ACC112 (cell line): ENCODE results near the gene PAAF1.
A peak's percentile ranks its signal among the peaks of the same experiment; 100 is the strongest.

Experiments
- H2AFZ ChIP-seq: fragments of 200-600 bp; sonication (generic); one replicate; pipeline ENCODE4 v1.6.0; 2017; ENCODE audit warnings: antibody characterized with exemption, low read length; ENCODE audit not compliant: unreplicated experiment
- H3K27ac ChIP-seq: fragments of 200-600 bp; sonication (generic); 2 replicates; pipeline ENCODE4 v1.5.1; 2014; ENCODE audit warnings: low read depth, mild to moderate bottlenecking, antibody characterized with exemption, low read length, moderate library complexity
- H3K27me3 ChIP-seq: fragments of 200-600 bp; sonication (generic); 2 replicates; pipeline ENCODE4 v1.6.1; 2014; ENCODE audit warnings: mild to moderate bottlenecking, antibody characterized with exemption, low read length, moderate library complexity, mixed read lengths; ENCODE audit not compliant: insufficient read depth
- H3K36me3 ChIP-seq: fragments of 200-600 bp; sonication (generic); 2 replicates; pipeline ENCODE4 v1.6.1; 2016; ENCODE audit warnings: mild to moderate bottlenecking, antibody characterized with exemption, low read length, moderate library complexity, mixed read lengths; ENCODE audit not compliant: insufficient read depth
- H3K4me1 ChIP-seq: fragments of 200-600 bp; sonication (generic); one replicate; pipeline ENCODE4 v1.6.1; 2016; ENCODE audit warnings: low read length, mixed read lengths; ENCODE audit not compliant: insufficient read depth, unreplicated experiment, control insufficient read depth
- H3K4me3 ChIP-seq: fragments of 200-600 bp; sonication (generic); 2 replicates; pipeline ENCODE4 v1.5.1; 2014; ENCODE audit warnings: mild to moderate bottlenecking, low read depth, low read length
- H3K79me2 ChIP-seq: fragments of 200-600 bp; sonication (generic); one replicate; pipeline ENCODE4 v1.6.0; 2016; ENCODE audit warnings: low read length; ENCODE audit not compliant: control insufficient read depth, unreplicated experiment, insufficient read depth

The PAAF1 gene

DNA sequence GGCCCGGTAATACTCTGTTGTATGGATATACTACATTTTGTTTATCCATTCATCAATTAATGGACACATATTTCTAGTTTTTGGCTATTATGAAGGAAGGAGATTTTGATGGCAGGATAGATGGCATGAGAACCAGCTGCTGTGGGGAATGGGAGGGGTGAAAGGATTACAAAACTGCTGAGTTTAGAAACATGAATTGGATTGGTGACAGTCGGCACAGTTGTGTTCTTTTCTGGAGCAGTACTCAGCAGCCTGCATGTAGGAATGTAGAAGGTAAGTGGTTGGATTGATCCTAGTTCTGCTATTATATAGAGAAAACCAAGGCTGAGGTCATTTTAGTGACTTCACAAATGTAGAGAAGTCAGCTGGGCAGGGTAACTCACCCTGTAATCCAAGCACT lies 7.1 kb downstream of the PAAF1 start:
- H3K4me1 ChIP-seq, result peaks cover 2% of the 10 kb centered on the region
- H2AFZ ChIP-seq, result no peak overlapping the region
- no peaks in the 10 kb centered on the region for H3K79me2 ChIP-seq
- H3K36me3 ChIP-seq, result no peaks in the 10 kb centered on the region
- H3K27ac ChIP-seq, result no peak overlapping the region
- no peak overlapping the region for H3K4me3 ChIP-seq
- H3K27me3 ChIP-seq, result no peaks in the 10 kb centered on the region

- Histone ChIP-seq H3K27ac (no peak overlapping the region), H3K36me3 (no peaks in the 10 kb centered on the region; the same call in 1 of the 2 replicates), H3K27me3 (no peaks in the 10 kb centered on the region), H2AFZ (no peak overlapping the region), H3K4me3 (no peak overlapping the region), H3K4me1 (peaks cover 6% of the 10 kb centered on the region), H3K79me2 (no peaks in the 10 kb centered on the region)
Measured at GRCh38 chr11:73888244-73888643, 11.4 kb downstream of the PAAF1 start.

DNA sequence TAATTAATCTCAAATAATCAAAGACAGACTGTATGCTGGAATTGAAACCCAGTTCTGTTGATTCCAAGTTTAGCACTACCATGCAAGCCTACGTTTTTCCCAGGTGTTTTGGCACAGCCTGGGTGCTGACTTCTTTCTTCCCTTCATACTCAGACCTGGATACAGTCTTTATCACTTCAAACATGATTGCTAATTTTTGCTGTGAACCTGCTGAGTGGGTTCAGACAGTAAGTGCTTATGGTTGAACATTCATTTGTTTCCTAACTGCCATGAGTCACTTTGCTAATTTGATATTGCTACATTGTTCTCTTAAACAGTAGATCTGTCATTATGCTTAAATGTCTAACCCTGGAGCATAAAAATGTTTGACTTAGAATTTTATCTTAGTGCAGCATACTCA lies 12.2 kb downstream of the PAAF1 start:
- Histone ChIP-seq H3K79me2 (no peaks in the 10 kb centered on the region), H3K4me3 (no peak overlapping the region), H3K4me1 (peaks cover 6% of the 10 kb centered on the region), H3K36me3 (no peaks in the 10 kb centered on the region; the same call in 1 of the 2 replicates), H2AFZ (no peak overlapping the region), H3K27ac (no peak overlapping the region), H3K27me3 (no peaks in the 10 kb centered on the region)

DNA sequence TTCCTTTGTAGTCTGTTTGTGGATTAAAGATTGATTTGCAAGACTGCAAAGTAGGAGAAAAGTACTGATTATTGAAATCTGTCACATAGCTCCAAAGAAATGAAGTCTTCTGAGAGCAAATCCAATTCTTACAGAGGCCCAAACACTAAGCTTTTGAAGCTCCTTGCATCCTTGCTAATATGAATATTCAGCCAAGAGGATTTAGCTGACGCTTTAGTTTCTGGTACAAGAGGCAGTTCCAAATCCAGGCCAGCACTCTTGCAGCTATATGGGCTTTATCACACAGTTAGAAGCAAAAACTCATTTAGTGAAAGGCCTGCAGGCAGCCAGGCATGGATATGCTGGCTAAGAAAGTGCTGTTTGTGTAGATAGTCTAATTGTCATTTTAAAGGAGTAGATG lies 12.7 kb downstream of the PAAF1 start:
- no peak overlapping the region for H3K4me3 ChIP-seq
- H3K4me1 ChIP-seq, result peaks cover 6% of the 10 kb centered on the region
- no peaks in the 10 kb centered on the region; the same call in 1 of the 2 replicates for H3K36me3 ChIP-seq
- no peak overlapping the region for H2AFZ ChIP-seq
- no peaks in the 10 kb centered on the region for H3K79me2 ChIP-seq
- H3K27me3 ChIP-seq, result no peaks in the 10 kb centered on the region
- no peak overlapping the region for H3K27ac ChIP-seq

DNA sequence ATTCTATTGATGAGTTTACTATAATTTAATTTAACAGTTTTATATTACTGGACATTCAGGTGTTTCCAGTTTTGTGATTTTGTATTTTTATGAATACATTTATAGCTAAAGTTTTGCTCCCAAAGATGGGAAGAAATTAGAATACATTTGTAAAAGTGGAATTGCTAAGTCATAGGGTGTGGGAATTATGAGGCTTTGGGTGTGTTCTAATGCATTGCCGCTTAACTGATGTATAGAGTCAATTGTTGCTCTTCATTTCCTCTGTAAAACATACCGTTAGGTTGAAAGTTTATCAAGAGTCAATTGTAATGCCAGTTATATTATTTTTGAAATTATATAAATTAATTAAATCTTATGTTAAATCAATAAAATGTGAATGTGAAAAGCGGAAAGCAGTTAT lies 16.2 kb downstream of the PAAF1 start:
- H3K4me1 ChIP-seq, result peaks cover 15% of the 10 kb centered on the region
- H3K27ac ChIP-seq, result no peak overlapping the region
- H3K36me3 ChIP-seq, result no peaks in the 10 kb centered on the region; the same call in 1 of the 2 replicates
- H3K27me3 ChIP-seq, result no peaks in the 10 kb centered on the region
- H2AFZ ChIP-seq, result no peak overlapping the region
- H3K4me3 ChIP-seq, result no peak overlapping the region
- no peaks in the 10 kb centered on the region for H3K79me2 ChIP-seq

DNA sequence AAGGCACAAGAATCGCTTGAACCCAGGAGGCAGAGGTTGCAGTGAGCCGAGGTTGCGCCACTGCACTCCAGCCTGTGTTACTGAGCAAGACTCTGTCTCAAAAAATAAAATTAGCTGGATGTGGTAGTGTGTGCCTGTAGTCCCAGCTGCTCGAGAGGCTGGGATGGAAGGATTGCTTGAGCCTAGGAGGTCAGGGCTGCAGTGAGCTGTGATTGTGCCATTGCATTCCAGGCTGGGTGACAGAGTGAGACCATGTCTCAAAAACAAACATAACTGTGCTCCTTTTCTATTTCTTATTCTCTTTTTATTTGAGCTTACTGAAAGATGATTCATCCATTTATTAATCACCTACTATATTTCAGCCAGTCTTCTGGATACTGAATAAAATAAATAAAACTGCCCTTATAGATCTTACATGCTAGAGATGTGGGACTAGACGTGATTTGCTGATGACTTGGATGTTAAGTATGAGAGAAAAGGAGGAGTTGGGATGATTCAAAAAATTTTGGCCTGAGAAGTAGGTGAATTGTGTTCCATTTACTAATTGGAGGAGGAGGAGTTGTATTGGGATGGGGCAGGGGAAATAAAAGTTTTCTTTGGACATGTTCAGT lies 18.0 kb downstream of the PAAF1 start:
- H3K36me3 ChIP-seq, result peaks cover 7% of the 10 kb centered on the region
- H3K4me3 ChIP-seq, result no peak overlapping the region
- H3K27ac ChIP-seq, result peak overlapping the region; percentile 55
- H3K4me1 ChIP-seq, result peaks cover 9% of the 10 kb centered on the region
- no peaks in the 10 kb centered on the region for H3K79me2 ChIP-seq
- H2AFZ ChIP-seq, result no peak overlapping the region
- no peaks in the 10 kb centered on the region for H3K27me3 ChIP-seq

GRCh38 chr11:73902303-73902702 lies 25.5 kb downstream of the PAAF1 start:
- Histone ChIP-seq H3K4me1 (peaks cover 5% of the 10 kb centered on the region), H3K27ac (no peak overlapping the region), H2AFZ (no peak overlapping the region), H3K79me2 (no peaks in the 10 kb centered on the region), H3K27me3 (no peaks in the 10 kb centered on the region), H3K4me3 (no peak overlapping the region), H3K36me3 (peaks cover 12% of the 10 kb centered on the region; the same call in 1 of the 2 replicates)

DNA sequence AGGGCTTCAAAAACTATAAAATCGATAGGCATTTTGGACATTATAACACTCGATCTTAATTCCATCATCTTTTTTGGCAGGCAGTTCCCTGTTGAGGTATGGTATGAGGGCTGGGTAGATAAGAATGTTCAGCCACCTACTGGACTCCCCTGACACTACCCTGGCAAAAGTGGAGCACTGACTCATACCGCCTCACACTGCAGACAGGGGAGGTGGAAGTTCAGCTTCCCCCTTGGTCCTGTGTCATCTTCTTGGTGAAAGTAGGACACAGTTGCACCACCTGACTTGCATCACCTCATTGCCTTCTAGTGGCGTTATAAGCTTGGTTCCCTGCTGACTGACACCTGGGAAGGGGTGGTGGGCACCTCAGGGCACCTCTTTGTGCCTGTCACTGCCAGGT lies 30.4 kb downstream of the PAAF1 start:
- no peak overlapping the region for H2AFZ ChIP-seq

GRCh38 chr11:73912026-73912425 lies 35.2 kb downstream of the PAAF1 start:
- H3K36me3 ChIP-seq, result peaks cover 12% of the 10 kb centered on the region; the same call in 1 of the 2 replicates
- no peaks in the 10 kb centered on the region for H3K79me2 ChIP-seq
- no peak overlapping the region for H3K4me3 ChIP-seq

More for the DNA sequence above, 30.4 kb downstream of the PAAF1 start:
- Histone ChIP-seq H3K27ac (no peak overlapping the region), H3K36me3 (no peaks in the 10 kb centered on the region), H3K79me2 (no peaks in the 10 kb centered on the region), H3K4me1 (peaks cover 5% of the 10 kb centered on the region), H3K27me3 (no peaks in the 10 kb centered on the region), H3K4me3 (no peak overlapping the region)

GRCh38 chr11:73913472-73913871 lies 36.7 kb downstream of the PAAF1 start:
- Histone ChIP-seq H3K79me2 (no peaks in the 10 kb centered on the region), H3K27ac (no peak overlapping the region), H2AFZ (no peak overlapping the region), H3K27me3 (no peaks in the 10 kb centered on the region), H3K4me3 (no peak overlapping the region), H3K36me3 (peaks cover 16% of the 10 kb centered on the region; the same call in 1 of the 2 replicates), H3K4me1 (no peaks in the 10 kb centered on the region)

More at GRCh38 chr11:73912026-73912425, 35.2 kb downstream of the PAAF1 start:
- Histone ChIP-seq H3K27ac (no peak overlapping the region), H3K4me1 (peaks cover under 1% of the 10 kb centered on the region), H3K27me3 (no peaks in the 10 kb centered on the region), H2AFZ (no peak overlapping the region)

DNA sequence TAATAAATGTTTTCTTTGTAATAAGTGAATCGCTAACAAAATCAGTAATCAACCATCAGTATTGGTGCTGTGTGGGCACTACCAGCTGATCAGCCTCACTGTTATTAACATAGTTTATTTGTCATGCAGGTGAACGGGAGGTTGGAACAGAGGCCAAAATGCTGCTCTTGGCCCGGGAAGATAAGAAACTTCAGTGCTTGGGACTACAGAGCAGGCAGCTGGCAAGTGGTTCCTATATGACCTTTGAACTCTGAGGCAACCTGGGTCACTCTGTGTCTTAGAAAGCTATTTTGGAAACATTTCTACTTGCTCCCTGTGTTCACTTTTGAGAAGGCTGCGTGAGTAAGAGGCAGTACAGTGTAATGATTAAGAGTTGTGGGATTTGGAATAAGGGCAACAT lies 37.5 kb downstream of the PAAF1 start:
- Histone ChIP-seq H3K4me3 (no peak overlapping the region), H3K4me1 (no peaks in the 10 kb centered on the region), H3K36me3 (peaks cover 19% of the 10 kb centered on the region)

More for the DNA sequence above, 37.5 kb downstream of the PAAF1 start:
- Histone ChIP-seq H3K27me3 (no peaks in the 10 kb centered on the region), H2AFZ (no peak overlapping the region), H3K27ac (no peak overlapping the region), H3K79me2 (no peaks in the 10 kb centered on the region)
